Ovary (tissue), 3 donors: ENCODE data around the gene THSD8.
A peak's percentile ranks its signal among the peaks of the same experiment; 100 is the strongest.

Source experiments
- EP300 ChIP-seq: sonication (generic); formaldehyde crosslinking; IDR thresholded peaks from one replicate; pipeline ENCODE4 v1.6.1; 2017; ENCODE audit warnings: antibody characterized with exemption
- POLR2A ChIP-seq: fragments of 450-650 bp; IDR thresholded peaks from one replicate; pipeline ENCODE4 v1.6.1; 2017; ENCODE audit warnings: antibody characterized with exemption, mild to moderate bottlenecking, moderate library complexity
- TF ChIP-seq, protein P1 (sequence below), 3 donors: fragments of 450-650 bp in 2 of 3; fragments of 200-600 bp in 1 of 3; IDR thresholded peaks; one replicate each; pipeline versions ENCODE4 v1.5.1 to v1.8.0; 2016 to 2022; ENCODE audit warnings: antibody characterized with exemption in 3 of 3, mild to moderate bottlenecking in 1 of 3
- donor health status: DM: no; HTN: no; CAD: no.

DNA sequence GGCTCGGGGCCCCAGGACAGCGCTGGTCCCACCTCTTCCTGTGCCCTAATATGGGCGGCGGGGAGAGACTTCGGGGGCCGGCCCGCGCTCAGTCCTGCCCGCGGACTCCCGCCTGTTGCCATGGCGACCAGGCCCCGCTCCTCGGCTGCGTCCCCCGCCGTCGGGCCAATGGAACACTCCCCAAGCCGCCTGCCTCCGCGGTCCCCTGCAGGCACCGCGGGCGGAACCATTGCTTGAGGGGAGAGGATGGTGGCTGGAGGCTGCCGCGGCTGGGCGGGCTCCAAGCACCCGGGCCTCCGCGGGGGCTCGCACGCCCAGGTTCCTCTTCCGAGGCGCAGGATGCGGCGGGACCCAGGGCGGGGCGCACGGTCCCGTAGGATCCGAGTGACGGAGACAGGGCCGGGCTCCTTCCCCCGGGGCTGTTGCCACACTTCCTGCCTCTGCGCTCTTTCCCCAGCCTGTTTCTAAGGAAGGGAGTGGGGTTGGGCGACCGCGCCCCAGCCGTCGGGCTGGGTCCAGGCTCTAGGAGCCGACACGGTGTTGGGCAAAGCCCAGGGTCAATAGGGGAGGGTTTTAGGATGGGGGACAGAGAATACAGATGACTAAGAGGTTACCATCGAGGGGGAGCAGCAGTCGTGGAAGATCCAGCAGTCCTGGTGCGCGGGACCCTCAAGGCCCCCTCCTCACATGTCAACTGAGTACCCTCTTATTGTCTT, 11.8 kb upstream of the THSD8 start:
- TF ChIP-seq, protein P1, sequence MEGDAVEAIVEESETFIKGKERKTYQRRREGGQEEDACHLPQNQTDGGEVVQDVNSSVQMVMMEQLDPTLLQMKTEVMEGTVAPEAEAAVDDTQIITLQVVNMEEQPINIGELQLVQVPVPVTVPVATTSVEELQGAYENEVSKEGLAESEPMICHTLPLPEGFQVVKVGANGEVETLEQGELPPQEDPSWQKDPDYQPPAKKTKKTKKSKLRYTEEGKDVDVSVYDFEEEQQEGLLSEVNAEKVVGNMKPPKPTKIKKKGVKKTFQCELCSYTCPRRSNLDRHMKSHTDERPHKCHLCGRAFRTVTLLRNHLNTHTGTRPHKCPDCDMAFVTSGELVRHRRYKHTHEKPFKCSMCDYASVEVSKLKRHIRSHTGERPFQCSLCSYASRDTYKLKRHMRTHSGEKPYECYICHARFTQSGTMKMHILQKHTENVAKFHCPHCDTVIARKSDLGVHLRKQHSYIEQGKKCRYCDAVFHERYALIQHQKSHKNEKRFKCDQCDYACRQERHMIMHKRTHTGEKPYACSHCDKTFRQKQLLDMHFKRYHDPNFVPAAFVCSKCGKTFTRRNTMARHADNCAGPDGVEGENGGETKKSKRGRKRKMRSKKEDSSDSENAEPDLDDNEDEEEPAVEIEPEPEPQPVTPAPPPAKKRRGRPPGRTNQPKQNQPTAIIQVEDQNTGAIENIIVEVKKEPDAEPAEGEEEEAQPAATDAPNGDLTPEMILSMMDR (IDR thresholded peaks at IDR 0.05): no peak
- TF ChIP-seq POLR2A: peak; percentile 95
- peak; percentile 58 for TF ChIP-seq EP300
